Activated T-helper 2 cell treated with anti-CD3 and anti-CD28 coated beads, Interferon-gamma antibody, Interleukin-2, Interleukin-4, amounts not matched to agents 10 μg/mL and 5 μg/mL and 100 μg/mL, durations not matched to agents 14 hours and 24 hours and 36 hours (primary cell): Measurements from ENCODE around the gene PET100. TPM values are rescaled to one million over a fixed set of nuclear protein-coding genes. Genes with fewer than 3 reads are reported as not detected.

Experiments used
- DNase-seq: peaks from one replicate; pipeline ENCODE4 v3.0.0; 2021; ENCODE audit warnings: low spot score
- H3K27ac Mint-ChIP-seq: one replicate; pipeline ENCODE4 v1.8.0; 2021; ENCODE audit warnings: mixed read lengths
- H3K27me3 Mint-ChIP-seq: one replicate; pipeline ENCODE4 v1.8.0; 2021; ENCODE audit warnings: low read depth, mixed read lengths
- H3K36me3 Mint-ChIP-seq: one replicate; pipeline ENCODE4 v1.8.0; 2021; ENCODE audit warnings: low read depth, mixed read lengths
- H3K4me1 Mint-ChIP-seq: one replicate; pipeline ENCODE4 v1.8.0; 2021; ENCODE audit warnings: low read depth, mixed read lengths
- H3K4me3 Mint-ChIP-seq: one replicate; pipeline ENCODE4 v1.8.0; 2021; ENCODE audit warnings: low read depth, mild to moderate bottlenecking, moderate library complexity, mixed read lengths
- H3K9me3 Mint-ChIP-seq: one replicate; pipeline ENCODE4 v1.8.0; 2021; ENCODE audit warnings: mixed read lengths
- intact Hi-C: fragments of 100-400 bp; cut with micrococcal nuclease; formaldehyde crosslinking; loops from one replicate; pipeline ENCODE4 v1.15.1; 2023
- total RNA-seq: library from RNA; stranded (reverse); gene quantifications from 2 replicates; pipeline ENCODE4 v1.2.3, GENCODE V29; 2022

The PET100 gene
- total RNA-seq, 1 donor from 2014 or later, result 95.7 TPM

DNA sequence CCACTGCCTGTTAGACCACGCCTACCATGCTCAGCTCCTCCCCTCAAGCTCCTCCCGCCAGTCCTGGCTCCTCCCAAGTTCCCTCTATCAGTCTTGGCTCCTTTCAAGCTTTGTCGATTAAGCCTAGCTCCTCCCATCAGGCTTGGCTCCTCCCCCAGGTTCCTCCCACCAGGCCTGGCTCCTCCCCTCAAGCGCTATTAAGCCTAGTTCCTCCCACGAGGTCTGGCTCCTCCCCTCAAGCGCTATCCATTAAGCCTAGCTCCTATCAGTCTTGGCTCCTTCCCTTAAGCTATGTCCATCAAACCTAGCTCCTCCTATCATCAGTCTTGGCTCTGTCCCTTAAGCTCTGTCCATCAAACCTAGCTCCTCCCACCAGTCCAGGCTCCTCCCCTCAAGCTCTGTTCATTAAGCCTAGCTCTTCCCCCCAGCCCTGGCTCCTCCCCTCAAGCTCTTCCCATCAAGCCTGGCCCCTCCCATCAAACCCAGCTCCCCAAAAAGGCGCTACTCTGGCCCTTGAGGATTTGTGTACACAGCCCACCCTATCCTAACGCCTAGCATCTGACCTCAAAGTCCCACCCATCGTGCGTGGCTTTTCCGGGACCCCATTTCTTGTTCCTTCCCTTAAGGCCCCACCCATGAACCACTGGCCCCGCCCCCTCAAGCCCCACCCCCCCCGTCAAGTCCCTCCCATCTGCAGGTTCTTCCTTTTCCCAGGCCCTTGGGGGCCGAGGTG is 23.9 kb upstream of the PET100 start:
- H3K4me3 Mint-ChIP-seq, result no peak overlapping the region
- H3K27ac Mint-ChIP-seq, result no peak overlapping the region
- no peaks in the 10 kb centered on the region for H3K36me3 Mint-ChIP-seq
- no peaks in the 10 kb centered on the region for H3K4me1 Mint-ChIP-seq
- intact Hi-C loops, result no loop called here
- no peak for DNase-seq
- H3K9me3 Mint-ChIP-seq, result no peaks in the 10 kb centered on the region
- H3K27me3 Mint-ChIP-seq, result no peaks in the 10 kb centered on the region

DNA sequence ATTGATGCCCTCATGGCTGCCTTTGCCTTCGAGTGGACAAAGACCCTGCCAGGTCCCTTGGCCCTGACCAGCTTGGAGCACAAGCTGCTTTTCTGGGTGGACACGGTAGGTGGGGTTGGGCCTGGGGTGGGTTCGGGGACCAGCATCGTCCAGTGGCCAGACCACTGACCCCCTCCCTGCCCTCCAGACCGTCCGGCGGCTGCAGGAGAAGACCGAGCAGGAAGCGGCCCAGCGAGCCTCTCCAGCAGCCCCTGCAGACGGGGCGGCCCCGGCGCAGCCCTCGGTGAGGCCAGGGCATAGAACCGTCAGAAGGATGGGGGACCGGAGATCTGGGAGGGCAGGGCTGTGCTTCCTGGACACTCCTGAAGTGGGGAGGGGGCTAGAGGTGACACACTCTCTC is 23.3 kb upstream of the PET100 start:
- Mint-ChIP-seq H3K27me3 (no peaks in the 10 kb centered on the region), H3K9me3 (no peaks in the 10 kb centered on the region), H3K4me1 (no peaks in the 10 kb centered on the region), H3K27ac (no peak overlapping the region), H3K4me3 (no peak overlapping the region), H3K36me3 (no peaks in the 10 kb centered on the region)
- no peak for DNase-seq
- intact Hi-C loops, result no loop called here

DNA sequence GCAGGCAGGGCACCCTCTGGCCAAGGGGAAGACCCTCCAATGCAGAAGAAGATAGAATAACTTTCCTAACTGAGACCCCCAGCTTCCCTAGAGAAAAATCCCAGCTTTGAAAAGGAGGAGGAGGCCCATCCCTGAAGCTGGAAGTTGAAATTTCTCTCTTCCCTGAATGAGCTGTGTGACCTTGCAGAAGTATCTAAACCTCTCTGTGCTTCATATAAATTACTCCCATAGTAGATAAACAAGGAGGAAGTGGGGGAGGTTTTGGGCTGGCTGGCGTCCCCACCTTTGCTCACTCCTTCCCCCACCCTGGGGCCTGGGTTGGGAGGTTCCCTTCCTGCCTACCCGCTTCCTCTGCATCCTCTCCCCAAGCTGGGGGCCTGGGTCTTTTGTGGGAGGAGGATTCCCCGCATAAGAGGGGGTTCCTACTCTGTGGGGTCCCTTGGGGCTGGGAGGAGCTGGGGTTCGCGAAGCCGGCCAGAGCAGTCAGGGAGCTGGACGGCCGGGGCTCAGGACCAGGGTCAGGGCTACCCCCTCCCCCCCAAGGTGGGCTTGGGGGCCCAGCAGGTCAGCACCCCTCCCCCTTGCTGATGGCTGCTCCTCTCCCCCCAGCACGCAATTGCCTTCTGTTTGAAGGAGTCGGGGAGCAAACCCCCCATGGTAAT is 22.2 kb upstream of the PET100 start:
- no peaks in the 10 kb centered on the region for H3K4me1 Mint-ChIP-seq
- H3K27ac Mint-ChIP-seq, result no peak overlapping the region
- no peak overlapping the region for H3K4me3 Mint-ChIP-seq
- H3K36me3 Mint-ChIP-seq, result no peaks in the 10 kb centered on the region
- H3K27me3 Mint-ChIP-seq, result no peaks in the 10 kb centered on the region
- no peak for DNase-seq
- no peaks in the 10 kb centered on the region for H3K9me3 Mint-ChIP-seq
- intact Hi-C loops, result no loop called here

DNA sequence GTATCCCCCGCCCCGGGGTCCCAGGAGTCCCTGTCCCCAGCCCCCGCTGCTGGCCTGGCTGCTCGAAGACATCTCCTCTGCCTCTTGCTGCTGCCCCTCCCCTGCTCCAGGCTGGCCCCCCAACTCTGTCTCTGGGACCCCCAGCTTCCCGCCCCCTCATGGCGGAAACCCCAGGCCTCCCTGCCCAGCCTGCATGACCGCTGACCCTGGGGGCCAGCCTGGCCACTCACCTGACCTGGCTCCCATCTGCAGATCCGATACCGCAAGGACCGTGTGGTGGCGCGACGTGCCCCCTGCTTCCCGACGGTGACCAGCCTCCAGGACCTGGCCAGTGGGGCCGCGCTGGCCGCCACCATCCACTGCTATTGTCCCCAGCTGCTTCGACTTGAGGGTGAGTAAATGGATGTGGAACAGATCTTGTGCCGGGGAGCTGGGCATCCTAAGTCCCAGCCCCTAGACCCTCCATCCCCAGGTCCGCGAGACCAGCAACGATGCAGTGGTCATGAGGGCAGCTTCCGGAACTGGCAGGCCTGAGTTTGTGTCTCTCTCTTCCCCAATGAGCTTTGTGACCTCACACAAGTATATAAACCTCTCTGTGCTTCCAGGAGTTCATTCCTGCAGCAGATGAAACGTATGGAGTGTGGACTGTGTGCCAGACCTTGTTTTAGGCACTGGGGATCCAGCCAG is 21.6 kb upstream of the PET100 start:
- no peak overlapping the region for H3K4me3 Mint-ChIP-seq
- no peaks in the 10 kb centered on the region for H3K9me3 Mint-ChIP-seq
- no peaks in the 10 kb centered on the region for H3K4me1 Mint-ChIP-seq
- no peaks in the 10 kb centered on the region for H3K27me3 Mint-ChIP-seq
- no peak overlapping the region for H3K27ac Mint-ChIP-seq
- intact Hi-C loops, result no loop called here
- DNase-seq, result no peak
- no peaks in the 10 kb centered on the region for H3K36me3 Mint-ChIP-seq

DNA sequence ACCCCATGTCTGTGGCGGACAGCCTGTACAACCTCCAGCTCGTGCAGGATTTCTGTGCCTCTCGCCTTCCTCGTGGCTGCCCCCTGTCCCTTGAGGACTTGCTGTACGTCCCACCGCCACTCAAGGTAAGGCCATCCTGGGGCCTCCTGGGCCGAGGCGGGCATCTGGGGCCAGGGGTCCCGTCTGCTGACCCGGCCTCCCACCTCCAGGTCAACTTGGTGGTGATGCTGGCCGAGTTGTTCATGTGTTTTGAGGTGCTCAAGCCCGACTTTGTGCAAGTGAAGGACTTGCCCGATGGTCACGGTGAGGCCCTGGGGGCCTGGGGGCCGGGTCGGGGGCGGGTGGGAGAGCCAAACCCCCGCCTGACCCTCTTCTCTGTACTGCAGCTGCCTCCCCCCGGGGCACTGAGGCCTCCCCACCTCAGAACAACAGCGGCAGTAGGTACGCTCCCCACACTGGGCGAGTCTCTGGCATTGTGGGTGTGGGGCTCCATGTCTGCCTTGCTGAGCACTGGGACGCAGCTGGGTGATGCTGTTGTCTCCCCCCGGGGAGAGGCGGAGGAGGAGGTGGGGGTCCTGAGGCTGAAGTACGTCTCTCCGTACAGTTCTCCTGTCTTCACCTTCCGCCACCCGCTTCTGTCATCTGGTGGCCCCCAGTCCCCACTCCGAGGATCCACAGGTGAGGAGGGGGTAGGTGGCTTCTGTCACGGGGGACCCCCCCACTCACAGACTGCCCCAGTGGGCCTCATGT is 18.9 kb upstream of the PET100 start:
- Mint-ChIP-seq H3K4me1 (no peaks in the 10 kb centered on the region), H3K36me3 (no peaks in the 10 kb centered on the region), H3K9me3 (no peaks in the 10 kb centered on the region), H3K4me3 (no peak overlapping the region), H3K27ac (no peak overlapping the region), H3K27me3 (no peaks in the 10 kb centered on the region)
- intact Hi-C loops, result no loop called here
- no peak for DNase-seq

DNA sequence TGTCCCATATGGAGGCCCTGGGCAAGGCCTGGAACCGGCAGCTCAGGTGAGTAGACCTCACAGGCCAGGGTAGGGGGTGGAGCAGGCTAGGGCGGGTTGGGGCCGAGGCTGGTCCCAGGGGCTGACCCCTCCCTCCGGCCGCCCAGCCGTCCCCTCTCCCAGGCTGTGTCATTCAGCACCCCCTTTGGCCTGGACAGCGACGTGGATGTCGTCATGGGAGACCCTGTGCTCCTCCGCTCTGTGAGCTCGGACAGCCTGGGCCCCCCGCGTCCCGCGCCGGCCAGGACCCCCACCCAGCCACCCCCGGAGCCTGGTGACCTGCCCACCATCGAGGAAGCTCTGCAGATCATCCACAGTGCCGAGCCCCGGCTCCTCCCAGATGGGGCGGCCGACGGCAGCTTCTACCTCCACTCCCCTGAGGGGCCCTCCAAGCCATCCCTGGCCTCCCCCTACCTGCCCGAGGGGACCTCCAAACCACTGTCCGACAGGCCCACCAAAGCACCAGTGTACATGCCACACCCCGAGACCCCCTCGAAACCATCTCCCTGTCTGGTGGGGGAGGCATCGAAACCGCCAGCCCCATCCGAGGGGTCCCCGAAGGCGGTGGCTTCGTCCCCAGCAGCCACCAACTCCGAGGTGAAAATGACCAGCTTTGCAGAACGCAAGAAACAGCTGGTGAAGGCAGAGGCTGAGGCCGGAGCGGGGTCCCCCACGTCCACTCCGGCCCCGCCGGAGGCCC is 17.9 kb upstream of the PET100 start:
- DNase-seq, result no peak
- H3K4me1 Mint-ChIP-seq, result no peaks in the 10 kb centered on the region

DNA sequence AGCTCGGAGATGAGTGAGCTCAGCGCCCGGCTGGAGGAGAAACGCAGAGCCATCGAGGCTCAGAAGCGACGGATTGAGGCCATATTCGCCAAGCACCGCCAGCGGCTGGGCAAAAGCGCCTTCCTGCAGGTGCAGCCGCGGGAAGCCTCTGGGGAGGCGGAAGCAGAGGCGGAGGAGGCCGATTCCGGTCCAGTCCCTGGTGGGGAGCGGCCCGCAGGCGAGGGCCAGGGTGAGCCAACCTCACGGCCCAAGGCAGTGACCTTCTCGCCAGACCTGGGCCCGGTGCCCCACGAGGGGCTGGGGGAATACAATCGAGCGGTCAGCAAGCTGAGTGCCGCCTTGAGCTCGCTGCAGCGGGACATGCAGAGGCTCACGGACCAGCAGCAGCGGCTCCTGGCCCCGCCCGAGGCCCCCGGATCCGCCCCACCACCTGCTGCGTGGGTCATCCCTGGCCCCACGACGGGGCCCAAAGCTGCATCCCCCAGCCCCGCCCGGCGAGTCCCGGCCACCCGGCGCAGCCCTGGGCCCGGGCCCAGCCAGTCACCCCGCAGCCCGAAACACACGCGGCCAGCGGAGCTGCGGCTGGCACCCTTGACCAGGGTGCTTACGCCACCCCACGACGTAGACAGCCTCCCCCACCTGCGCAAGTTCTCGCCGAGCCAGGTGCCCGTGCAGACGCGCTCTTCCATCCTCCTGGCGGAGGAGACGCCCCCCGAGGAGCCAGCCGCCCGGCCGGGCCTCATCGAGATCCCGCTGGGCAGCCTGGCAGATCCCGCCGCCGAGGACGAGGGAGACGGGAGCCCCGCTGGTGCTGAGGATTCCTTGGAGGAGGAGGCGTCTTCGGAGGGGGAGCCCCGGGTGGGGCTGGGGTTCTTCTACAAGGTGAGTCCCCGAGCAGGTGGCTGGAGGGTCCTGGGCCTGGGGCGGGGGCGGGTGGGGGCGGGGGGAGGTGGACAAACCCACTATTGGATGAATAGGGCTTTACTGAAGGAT is 17.0 kb upstream of the PET100 start:
- no peaks in the 10 kb centered on the region for H3K36me3 Mint-ChIP-seq
- H3K27ac Mint-ChIP-seq, result no peak overlapping the region
- H3K9me3 Mint-ChIP-seq, result no peaks in the 10 kb centered on the region
- no peaks in the 10 kb centered on the region for H3K4me1 Mint-ChIP-seq
- no peak overlapping the region for H3K4me3 Mint-ChIP-seq
- intact Hi-C loops, result no loop called here
- H3K27me3 Mint-ChIP-seq, result no peaks in the 10 kb centered on the region
- no peak for DNase-seq

More for the DNA sequence above, 17.9 kb upstream of the PET100 start:
- no peak overlapping the region for H3K4me3 Mint-ChIP-seq
- no peaks in the 10 kb centered on the region for H3K27me3 Mint-ChIP-seq
- no peaks in the 10 kb centered on the region for H3K36me3 Mint-ChIP-seq
- no peak overlapping the region for H3K27ac Mint-ChIP-seq
- intact Hi-C loops, result no loop called here
- no peaks in the 10 kb centered on the region for H3K9me3 Mint-ChIP-seq

DNA sequence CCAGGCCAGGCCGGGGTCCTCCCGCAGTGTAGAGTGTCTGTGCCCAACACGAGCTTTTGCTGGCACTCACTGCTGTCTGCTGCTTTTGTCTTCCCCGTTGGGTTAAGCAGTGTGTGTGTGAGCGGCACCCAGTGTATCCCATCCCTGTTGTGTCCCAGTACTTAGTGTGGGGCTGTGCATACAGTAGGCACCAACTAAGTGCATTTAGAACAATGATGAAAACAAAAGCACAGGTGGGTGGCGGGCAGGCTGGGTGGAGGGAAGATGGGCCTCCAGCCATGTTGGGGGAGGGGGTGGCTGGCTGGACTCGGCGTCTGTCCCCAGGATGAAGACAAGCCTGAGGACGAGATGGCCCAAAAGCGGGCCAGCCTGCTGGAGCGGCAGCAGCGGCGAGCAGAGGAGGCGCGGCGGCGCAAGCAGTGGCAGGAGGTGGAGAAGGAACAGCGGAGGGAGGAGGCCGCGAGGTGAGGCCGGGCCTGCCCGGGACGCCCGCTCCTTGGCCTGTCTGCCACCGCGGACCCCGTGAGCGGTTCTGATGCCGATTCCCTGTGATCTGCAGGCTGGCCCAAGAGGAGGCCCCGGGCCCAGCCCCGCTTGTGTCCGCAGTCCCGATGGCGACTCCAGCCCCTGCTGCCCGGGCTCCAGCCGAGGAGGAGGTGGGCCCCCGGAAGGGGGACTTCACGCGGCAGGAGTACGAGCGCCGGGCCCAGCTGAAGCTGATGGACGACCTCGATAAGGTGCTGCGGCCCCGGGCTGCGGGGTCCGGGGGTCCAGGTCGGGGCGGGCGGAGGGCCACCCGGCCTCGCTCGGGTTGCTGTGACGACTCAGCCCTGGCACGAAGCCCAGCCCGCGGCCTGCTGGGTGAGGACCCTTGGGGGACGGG is 14.5 kb upstream of the PET100 start:
- H3K27me3 Mint-ChIP-seq, result no peaks in the 10 kb centered on the region
- H3K27ac Mint-ChIP-seq, result no peak overlapping the region
- no peak for DNase-seq
- H3K4me1 Mint-ChIP-seq, result no peaks in the 10 kb centered on the region
- H3K4me3 Mint-ChIP-seq, result no peak overlapping the region
- intact Hi-C loops, result no loop called here
- peaks cover 7% of the 10 kb centered on the region for H3K36me3 Mint-ChIP-seq
- H3K9me3 Mint-ChIP-seq, result no peaks in the 10 kb centered on the region

DNA sequence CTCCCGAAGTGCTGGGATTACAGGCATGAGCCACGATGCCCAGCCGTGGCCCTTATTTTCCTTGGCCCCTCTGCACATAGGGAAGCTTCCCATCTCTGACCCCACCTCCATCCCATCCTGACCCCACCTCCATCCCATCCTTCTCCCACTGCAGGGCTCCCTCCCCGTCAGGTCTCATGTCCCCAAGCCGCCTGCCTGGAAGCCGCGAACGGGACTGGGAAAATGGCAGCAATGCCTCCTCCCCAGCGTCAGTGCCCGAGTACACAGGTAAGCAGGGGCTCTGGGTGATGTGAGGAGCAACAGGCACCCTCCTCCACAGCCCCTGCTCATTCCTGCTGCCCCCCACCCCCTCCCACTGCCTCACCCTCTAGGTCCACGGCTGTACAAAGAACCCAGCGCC is 12.4 kb upstream of the PET100 start:
- no peak for DNase-seq
- Mint-ChIP-seq H3K9me3 (no peaks in the 10 kb centered on the region), H3K4me1 (no peaks in the 10 kb centered on the region), H3K36me3 (peaks cover 19% of the 10 kb centered on the region), H3K27me3 (no peaks in the 10 kb centered on the region), H3K4me3 (no peak overlapping the region), H3K27ac (no peak overlapping the region)
- intact Hi-C loops, result no loop called here

DNA sequence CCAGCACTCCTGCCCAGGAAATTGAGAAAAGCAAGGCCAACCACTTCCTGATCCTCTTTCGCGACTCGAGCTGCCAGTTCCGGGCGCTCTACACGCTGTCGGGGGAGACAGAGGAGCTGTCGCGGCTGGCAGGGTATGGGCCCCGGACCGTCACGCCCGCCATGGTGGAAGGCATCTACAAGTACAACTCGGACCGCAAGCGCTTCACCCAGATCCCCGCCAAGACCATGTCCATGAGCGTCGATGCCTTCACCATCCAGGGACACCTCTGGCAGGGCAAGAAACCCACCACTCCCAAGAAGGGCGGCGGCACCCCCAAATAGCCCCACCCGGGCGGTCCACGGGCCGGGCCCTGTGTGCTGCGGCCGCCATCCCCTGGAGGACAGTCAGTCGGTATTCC is 11.9 kb upstream of the PET100 start:
- no peaks in the 10 kb centered on the region for H3K9me3 Mint-ChIP-seq
- H3K36me3 Mint-ChIP-seq, result peaks cover 22% of the 10 kb centered on the region
- H3K27me3 Mint-ChIP-seq, result no peaks in the 10 kb centered on the region
- H3K4me3 Mint-ChIP-seq, result no peak overlapping the region
- no peak overlapping the region for H3K27ac Mint-ChIP-seq
- DNase-seq, result no peak
- intact Hi-C loops, result no loop called here
- H3K4me1 Mint-ChIP-seq, result no peaks in the 10 kb centered on the region

DNA sequence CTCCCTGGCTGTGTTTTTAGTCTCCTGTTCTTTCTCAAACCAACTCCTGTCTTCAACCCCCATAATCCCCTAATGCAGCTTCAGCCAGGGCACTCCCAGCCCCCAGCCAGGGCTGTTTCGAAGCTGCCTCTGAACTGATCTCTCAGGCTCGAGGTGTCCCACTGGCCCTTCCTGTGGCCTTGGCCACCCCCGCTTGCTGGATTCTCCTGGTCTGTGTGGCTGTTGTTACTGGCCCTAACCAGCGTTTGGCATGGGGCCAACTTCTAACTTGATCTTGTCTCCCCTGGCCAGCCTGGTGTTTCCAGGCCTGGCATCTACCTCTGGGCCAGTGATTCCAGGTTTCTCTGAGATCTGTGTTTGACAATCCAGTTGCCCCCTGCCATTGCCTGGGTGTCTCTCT is 11.2 kb upstream of the PET100 start:
- Mint-ChIP-seq H3K4me3 (no peak overlapping the region), H3K9me3 (no peaks in the 10 kb centered on the region), H3K27ac (no peak overlapping the region), H3K36me3 (peaks cover 28% of the 10 kb centered on the region), H3K4me1 (no peaks in the 10 kb centered on the region), H3K27me3 (no peaks in the 10 kb centered on the region)
- DNase-seq, result no peak
- intact Hi-C loops, result no loop called here
